ENCODE data around the gene RFNG.

The RFNG gene

DNA sequence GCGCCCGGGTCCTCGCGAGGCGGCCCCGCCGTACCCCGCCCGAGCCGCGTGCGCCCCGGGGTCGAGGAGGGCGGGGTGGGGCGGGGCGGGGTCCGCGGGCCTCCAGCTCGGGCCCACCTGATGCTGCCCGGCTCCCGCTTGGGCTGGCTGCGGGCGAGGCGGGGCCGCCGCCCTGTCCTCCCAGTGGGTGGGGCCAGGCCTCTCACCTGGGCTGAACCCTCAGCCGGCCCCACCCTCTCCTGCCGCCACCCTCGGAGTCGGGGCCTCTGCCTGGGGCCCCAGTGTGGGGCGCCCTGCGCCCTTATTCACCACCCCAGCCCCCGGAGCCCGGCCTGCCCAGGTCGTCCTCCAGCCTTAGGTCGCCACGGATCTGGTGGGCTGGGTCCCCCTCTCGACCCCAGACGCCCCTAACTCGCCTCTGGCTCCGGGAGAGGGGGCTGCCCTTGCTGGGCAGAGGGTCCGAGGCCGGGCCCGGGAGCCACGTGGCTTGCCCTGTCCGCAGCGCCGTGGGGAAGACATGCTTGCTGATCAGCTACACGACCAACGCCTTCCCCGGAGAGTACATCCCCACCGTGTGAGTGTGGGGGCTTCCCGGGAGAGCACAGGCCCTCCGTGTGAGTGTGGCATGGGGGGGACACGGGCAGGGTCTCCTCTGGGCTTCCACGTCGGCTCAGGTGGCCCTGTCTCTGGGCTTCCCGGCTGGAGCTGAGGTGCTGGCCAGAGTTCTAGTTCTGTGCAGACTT is 19.6 kb downstream of the RFNG start:
- no peak for DNase-seq (ENCODE audit: low read depth, low spot score)
- peak overlapping the region; percentile 61 for H3K4me3 ChIP-seq (ENCODE audit: low read depth, low read length)
- POLR2A ChIA-PET, result no interaction called here
- TF ChIP-seq, protein P1, sequence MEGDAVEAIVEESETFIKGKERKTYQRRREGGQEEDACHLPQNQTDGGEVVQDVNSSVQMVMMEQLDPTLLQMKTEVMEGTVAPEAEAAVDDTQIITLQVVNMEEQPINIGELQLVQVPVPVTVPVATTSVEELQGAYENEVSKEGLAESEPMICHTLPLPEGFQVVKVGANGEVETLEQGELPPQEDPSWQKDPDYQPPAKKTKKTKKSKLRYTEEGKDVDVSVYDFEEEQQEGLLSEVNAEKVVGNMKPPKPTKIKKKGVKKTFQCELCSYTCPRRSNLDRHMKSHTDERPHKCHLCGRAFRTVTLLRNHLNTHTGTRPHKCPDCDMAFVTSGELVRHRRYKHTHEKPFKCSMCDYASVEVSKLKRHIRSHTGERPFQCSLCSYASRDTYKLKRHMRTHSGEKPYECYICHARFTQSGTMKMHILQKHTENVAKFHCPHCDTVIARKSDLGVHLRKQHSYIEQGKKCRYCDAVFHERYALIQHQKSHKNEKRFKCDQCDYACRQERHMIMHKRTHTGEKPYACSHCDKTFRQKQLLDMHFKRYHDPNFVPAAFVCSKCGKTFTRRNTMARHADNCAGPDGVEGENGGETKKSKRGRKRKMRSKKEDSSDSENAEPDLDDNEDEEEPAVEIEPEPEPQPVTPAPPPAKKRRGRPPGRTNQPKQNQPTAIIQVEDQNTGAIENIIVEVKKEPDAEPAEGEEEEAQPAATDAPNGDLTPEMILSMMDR (IDR thresholded peaks at IDR 0.05; ENCODE audit: insufficient read depth, low read length, missing control alignments), result no peak
- CTCF ChIA-PET, result interaction anchor here (0.6 to 4.2 kb wide), 7 partner anchors 9 to 206 kb away, joined by 3 to 94 read pairs (median 5); partner anchors contain the start of genes CENPX, LRRC45 and NOTUM

DNA sequence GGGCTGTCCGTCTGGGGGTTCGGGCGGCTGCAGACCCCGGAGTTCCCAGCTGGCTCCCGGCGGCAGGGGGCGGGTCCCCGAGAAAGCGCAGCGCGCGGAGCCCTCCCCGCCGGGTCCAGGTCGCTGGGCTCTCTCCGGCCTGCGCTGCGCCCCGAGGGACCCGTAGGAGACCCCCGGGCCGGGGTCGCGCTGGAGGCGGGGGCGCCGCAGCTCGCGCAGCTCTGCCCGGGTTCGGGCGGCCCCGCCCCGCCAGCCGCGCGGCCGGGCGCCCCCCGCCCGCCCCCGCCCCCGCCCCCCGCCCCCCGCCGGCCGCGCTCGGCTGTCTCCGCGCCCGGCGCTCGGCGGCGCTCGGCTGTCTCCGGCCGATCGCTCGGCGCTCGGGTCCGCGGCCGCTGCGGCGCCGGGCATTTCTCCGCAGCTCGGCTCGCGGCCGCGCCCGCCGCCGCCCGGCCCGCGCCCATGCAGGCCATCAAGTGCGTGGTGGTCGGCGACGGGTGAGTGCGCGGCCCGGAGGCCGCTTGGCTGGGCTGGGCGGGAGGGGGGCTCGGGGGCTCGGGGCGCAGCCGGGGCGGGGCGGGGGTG is 20.2 kb downstream of the RFNG start, which contains the start of gene RAC3:
Gene RAC3 (plus strand): TSS at position 376 of the 582 bp plus-strand sequence. CDS start 84 bp downstream, at position 460.
- TF ChIP-seq, protein P1 (IDR thresholded peaks at IDR 0.05; ENCODE audit: insufficient read depth, low read length, missing control alignments), result no peak
- ChIA-PET CTCF (interaction anchor here (0.9 to 4.2 kb wide), 14 partner anchors 8 to 748 kb away, joined by 3 to 94 read pairs (median 6); partner anchors contain the start of genes CENPX, LRRC45 and NOTUM), POLR2A (interaction anchor here (0.6 to 1.8 kb wide), 2 partner anchors 8 to 211 kb away, joined by 3 to 6 read pairs; partner anchors contain the start of genes CENPX and LRRC45)
- DNase-seq (ENCODE audit: low read depth, low spot score), result no peak
- H3K4me3 ChIP-seq (ENCODE audit: low read depth, low read length), result peak within 1 kb of the TSS; percentile 61

DNA sequence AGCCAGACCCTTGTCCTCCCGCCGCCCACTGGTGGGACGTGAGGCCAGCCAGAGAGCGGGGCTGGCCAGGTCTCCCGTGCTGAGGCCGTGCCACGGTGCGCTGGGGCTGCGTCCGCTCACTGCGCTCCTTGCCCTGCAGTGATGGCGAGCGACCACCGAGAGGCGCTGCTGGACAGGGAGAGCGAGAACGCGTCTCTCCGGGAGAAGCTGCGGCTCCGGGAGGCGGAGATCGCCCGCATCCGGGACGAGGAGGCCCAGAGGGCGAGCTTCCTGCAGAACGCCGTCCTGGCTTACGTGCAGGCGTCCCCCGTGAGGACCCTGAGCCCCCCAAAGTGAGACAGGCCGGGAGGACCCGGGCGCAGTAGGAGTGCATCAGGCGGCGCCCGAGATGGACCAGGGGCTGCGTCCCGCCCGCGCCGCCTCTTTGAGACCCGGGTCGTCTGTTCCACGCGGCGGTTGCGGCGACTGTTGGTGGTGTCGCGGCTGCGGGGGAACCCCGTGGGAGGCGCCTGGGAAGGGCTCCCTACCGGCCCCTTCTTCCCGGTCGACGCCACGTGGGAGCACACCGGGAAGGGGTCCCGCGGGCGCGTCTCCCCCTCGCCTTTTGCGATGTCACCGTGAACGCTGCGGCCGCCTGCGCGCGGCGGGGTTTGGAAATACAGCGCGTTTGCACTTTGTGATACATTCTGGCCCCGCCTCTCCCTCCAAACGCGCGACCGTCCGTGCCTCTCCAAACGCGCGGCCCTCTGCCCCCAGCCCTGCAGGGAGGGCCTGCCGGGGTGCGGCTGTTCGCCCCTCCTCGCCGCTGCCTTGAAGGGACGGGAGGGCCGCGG is 20.9 kb downstream of the RFNG start:
- CTCF ChIA-PET, result interaction anchor here (0.6 to 4.2 kb wide), 53 partner anchors 8 to 748 kb away, joined by 3 to 94 read pairs (median 4); partner anchors contain the start of genes GPS1, MAFG, NOTUM and SIRT7
- no peak for DNase-seq (ENCODE audit: low read depth, low spot score)
- POLR2A ChIA-PET, result interaction anchor here (0.6 to 1.8 kb wide), 6 partner anchors 8 to 212 kb away, joined by 3 to 6 read pairs (median 4); partner anchors contain the start of genes CENPX, FASN, LRRC45 and SLC16A3
- TF ChIP-seq, protein P1 (IDR thresholded peaks at IDR 0.05; ENCODE audit: insufficient read depth, low read length, missing control alignments), result peak; percentile 96
- H3K4me3 ChIP-seq (ENCODE audit: low read depth, low read length), result peak overlapping the region; percentile 55

DNA sequence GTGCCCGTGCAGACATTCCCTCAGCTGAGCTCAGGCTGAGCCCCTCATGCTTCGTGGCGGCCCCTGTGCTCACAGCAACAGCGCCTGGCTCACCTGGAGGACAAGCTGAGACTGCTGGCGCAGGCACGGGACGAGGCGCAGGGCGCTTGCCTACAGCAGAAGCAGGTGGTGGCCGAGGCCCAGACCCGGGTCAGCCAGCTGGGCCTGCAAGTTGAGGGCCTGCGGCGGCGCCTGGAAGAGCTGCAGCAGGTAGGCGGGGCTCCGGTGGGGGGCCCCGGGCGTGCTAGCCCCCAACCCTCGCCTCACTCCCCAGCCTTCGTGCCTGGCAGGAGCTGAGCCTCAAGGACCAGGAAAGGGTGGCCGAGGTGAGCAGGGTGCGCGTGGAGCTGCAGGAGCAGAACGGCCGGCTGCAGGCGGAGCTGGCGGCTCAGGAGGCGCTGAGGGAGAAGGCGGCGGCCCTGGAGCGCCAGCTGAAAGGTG is 21.6 kb downstream of the RFNG start:
- TF ChIP-seq, protein P1 (IDR thresholded peaks at IDR 0.05; ENCODE audit: insufficient read depth, low read length, missing control alignments), result no peak
- no peak for DNase-seq (ENCODE audit: low read depth, low spot score)
- ChIA-PET CTCF (interaction anchor here (0.7 to 4.2 kb wide), 47 partner anchors 9 to 385 kb away, joined by 3 to 94 read pairs (median 4); partner anchors contain the start of genes MAFG, NOTUM, SIRT7 and SLC16A3), POLR2A (interaction anchor here (0.6 to 1.8 kb wide), 5 partner anchors 20 to 212 kb away, joined by 3 to 6 read pairs (median 4); partner anchors contain the start of genes FASN and SLC16A3)
- H3K4me3 ChIP-seq (ENCODE audit: low read depth, low read length), result peak overlapping the region; percentile 15; the same call in 1 of the 2 replicates

DNA sequence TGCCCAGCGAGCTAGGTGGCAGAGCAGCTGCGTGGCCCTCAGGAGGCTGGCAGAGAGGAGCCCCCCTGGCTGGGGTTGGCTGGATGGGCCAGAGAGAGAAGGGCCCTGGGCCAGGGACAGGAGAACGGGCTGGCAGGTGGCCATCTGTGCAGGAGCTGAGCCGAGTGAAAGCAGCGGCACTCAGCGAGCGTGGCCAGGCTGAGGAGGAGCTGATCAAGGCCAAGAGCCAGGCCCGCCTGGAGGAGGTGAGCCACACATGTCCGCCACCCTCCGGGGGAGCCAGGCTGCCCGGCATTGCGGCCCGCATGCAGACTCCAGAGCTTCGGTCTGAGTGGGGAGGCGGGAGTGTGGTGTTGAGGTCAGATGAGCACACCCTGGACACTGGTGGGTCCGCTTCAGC is 22.2 kb downstream of the RFNG start:
- no peak overlapping the region for H3K4me3 ChIP-seq (ENCODE audit: low read depth, low read length)
- TF ChIP-seq, protein P1 (IDR thresholded peaks at IDR 0.05; ENCODE audit: insufficient read depth, low read length, missing control alignments), result no peak
- DNase-seq (ENCODE audit: low read depth, low spot score), result no peak
- POLR2A ChIA-PET, result interaction anchor here (1.0 to 1.5 kb wide), 2 partner anchors 21 to 69 kb away, joined by 3 to 4 read pairs; partner anchors contain the start of gene FASN
- CTCF ChIA-PET, result interaction anchor here (0.8 to 4.2 kb wide), 19 partner anchors 9 to 292 kb away, joined by 3 to 94 read pairs (median 8); partner anchors contain the start of gene NOTUM
